Liver (tissue), 9 donors: Measurements from ENCODE around the gene MLKL. TPM values are rescaled to one million over a fixed set of nuclear protein-coding genes. Genes with fewer than 3 reads are reported as not detected.

Source experiments
- DNase-seq: peaks from one replicate; pipeline ENCODE4 v3.0.0-alpha.2; 2017; ENCODE audit warnings: low spot score
- H3K27ac ChIP-seq, 2 donors: one replicate each; pipeline ENCODE4 v1.7.0; 2013; ENCODE audit warnings: inconsistent platforms in 2 of 2, low read length in 2 of 2, control low read depth in 1 of 2, low read depth in 1 of 2, mild to moderate bottlenecking in 1 of 2
- H3K27me3 ChIP-seq, 4 donors: one replicate each; pipeline versions ENCODE4 v1.6.1 to v1.7.0; 2013; ENCODE audit warnings: low read length in 3 of 4, inconsistent platforms in 1 of 4, mild to moderate bottlenecking in 1 of 4, moderate library complexity in 1 of 4; ENCODE audit not compliant: control insufficient read depth in 4 of 4, insufficient read depth in 4 of 4
- H3K36me3 ChIP-seq, 4 donors: one replicate each; pipeline versions ENCODE4 v1.6.1 to v1.7.0; 2013; ENCODE audit warnings: low read length in 3 of 4, mild to moderate bottlenecking in 3 of 4, low read depth in 1 of 4, moderate library complexity in 1 of 4; ENCODE audit not compliant: control insufficient read depth in 4 of 4, insufficient read depth in 3 of 4
- H3K4me1 ChIP-seq, 4 donors: one replicate each; pipeline versions ENCODE4 v1.6.1 to v1.7.0; 2013; ENCODE audit warnings: low read length in 3 of 4, mild to moderate bottlenecking in 3 of 4, moderate library complexity in 1 of 4; ENCODE audit not compliant: control insufficient read depth in 4 of 4, insufficient read depth in 4 of 4
- H3K4me3 ChIP-seq, 3 donors: one replicate each; pipeline versions ENCODE4 v1.6.1 to v1.7.0; 2013; ENCODE audit warnings: low read length in 3 of 3, control low read depth in 1 of 3, low read depth in 1 of 3, mild to moderate bottlenecking in 1 of 3
- H3K9ac ChIP-seq, 2 donors: one replicate each; pipeline ENCODE4 v1.7.0; 2013; ENCODE audit warnings: low read length in 2 of 2, mild to moderate bottlenecking in 2 of 2, moderate library complexity in 2 of 2, control low read depth in 1 of 2, low read depth in 1 of 2
- H3K9me3 ChIP-seq, 4 donors: one replicate each; pipeline versions ENCODE4 v1.6.1 to v1.7.0; 2013; ENCODE audit warnings: low read length in 3 of 4; ENCODE audit not compliant: control insufficient read depth in 4 of 4
- ATF3 ChIP-seq: IDR thresholded peaks from 2 replicates; pipeline ENCODE4 v1.6.1; 2016; ENCODE audit warnings: antibody characterized with exemption
- CTCF ChIP-seq: fragments of 150-350 bp; IDR thresholded peaks from 2 replicates; pipeline ENCODE4 v1.5.1; 2017; ENCODE audit warnings: improper control_type of control experiment, low read depth, low read length; ENCODE audit not compliant: missing input control
- EGR1 ChIP-seq, 2 donors: IDR thresholded peaks; 2 replicates each; pipeline ENCODE4 v1.6.1; 2016 to 2018; ENCODE audit warnings: antibody characterized with exemption in 2 of 2, low read depth in 2 of 2
- FOXA1 ChIP-seq: IDR thresholded peaks from 2 replicates; pipeline ENCODE4 v1.6.1; 2016; ENCODE audit warnings: antibody characterized with exemption
- FOXA2 ChIP-seq: IDR thresholded peaks from 2 replicates; pipeline ENCODE4 v1.6.1; 2016; ENCODE audit warnings: antibody characterized with exemption
- GABPA ChIP-seq, 2 donors: IDR thresholded peaks in 1 of 2; conservative IDR thresholded peaks in 1 of 2; 2 replicates each; pipeline ENCODE4 v1.6.1; 2016; ENCODE audit warnings: antibody characterized with exemption in 2 of 2, mild to moderate bottlenecking in 1 of 2, moderate library complexity in 1 of 2
- HNF4A ChIP-seq, 2 donors: conservative IDR thresholded peaks; 2 replicates each; pipeline ENCODE4 v1.6.1; 2016; ENCODE audit warnings: antibody characterized with exemption in 2 of 2, mild to moderate bottlenecking in 2 of 2
- HNF4G ChIP-seq: IDR thresholded peaks from 2 replicates; pipeline ENCODE4 v1.6.1; 2016; ENCODE audit warnings: antibody characterized with exemption
- JUND ChIP-seq, 2 donors: IDR thresholded peaks; 2 replicates each; pipeline ENCODE4 v1.6.1; 2016; ENCODE audit warnings: antibody characterized with exemption in 2 of 2
- MAX ChIP-seq: IDR thresholded peaks from 2 replicates; pipeline ENCODE4 v1.6.1; 2016; ENCODE audit warnings: antibody characterized with exemption
- NR2F2 ChIP-seq: IDR thresholded peaks from 2 replicates; pipeline ENCODE4 v1.6.1; 2016; ENCODE audit warnings: antibody characterized with exemption
- RAD21 ChIP-seq, 2 donors: IDR thresholded peaks; 2 replicates each; pipeline ENCODE4 v1.6.1; 2016; ENCODE audit warnings: antibody characterized with exemption in 2 of 2, mild to moderate bottlenecking in 2 of 2
- RXRA ChIP-seq, 2 donors: IDR thresholded peaks; 2 replicates each; pipeline ENCODE4 v1.6.1; 2017 to 2018; ENCODE audit warnings: antibody characterized with exemption in 2 of 2, mild to moderate bottlenecking in 1 of 2
- SP1 ChIP-seq: IDR thresholded peaks from 2 replicates; pipeline ENCODE4 v1.6.1; 2018; ENCODE audit warnings: antibody characterized with exemption, mild to moderate bottlenecking
- TAF1 ChIP-seq: conservative IDR thresholded peaks from 2 replicates; pipeline ENCODE4 v1.6.1; 2016; ENCODE audit warnings: antibody characterized with exemption, mild to moderate bottlenecking
- YY1 ChIP-seq: IDR thresholded peaks from 2 replicates; pipeline ENCODE4 v1.6.1; 2016; ENCODE audit warnings: antibody characterized with exemption, mild to moderate bottlenecking
- ZBTB33 ChIP-seq: IDR thresholded peaks from 2 replicates; pipeline ENCODE4 v1.6.1; 2016; ENCODE audit warnings: antibody characterized with exemption
- WGBS: extraction: QIAGEN DNeasy Blood & Tissue Kit; methylation state at CpG from one replicate; pipeline ENCODE4 v1.1.7; 2013; 5-methylcytosine and 5-hydroxymethylcytosine counted together
- polyA plus RNA-seq, 2 donors: library from polyadenylated mRNA; stranded (reverse) in 1 of 2; unstranded in 1 of 2; fragments of 200-250 nt in 1 of 2; fragments of >200 nt in 1 of 2; fragmentation: Nextera tagmentation in 1 of 2; extraction: Ambion mirVana in 1 of 2; gene quantifications; one replicate each; pipeline versions ENCODE4 v1.2.1 to v1.2.3, GENCODE V29; 2013 to 2015
- total RNA-seq, 2 donors: library from RNA; depleted of rRNA; stranded (reverse); fragments of >200 nt; gene quantifications; one replicate each; pipeline ENCODE4 v1.2.3, GENCODE V29; 2014
- donor health status: healthy.
- donor health status: healthy.
- donor health status: healthy.
- donor health status: healthy.
- donor health status: healthy.

The MLKL gene
- total and polyA plus RNA-seq, 4 donors: 2.5 to 7.6 (median 3.6) TPM

GRCh38 chr16:74731853-74732477 lies 31.3 kb upstream of the MLKL start:
- no peaks in the 10 kb centered on the region for H3K4me1 ChIP-seq
- H3K9ac ChIP-seq: no peak overlapping the region
- H3K27ac ChIP-seq: no peak overlapping the region
- 86% methylated on average over 8 of the region's 8 CpGs for WGBS
- H3K4me3 ChIP-seq: no peak overlapping the region
- H3K36me3 ChIP-seq: no peaks in the 10 kb centered on the region
- peaks cover under 1 to 7% (median 2%) of the 10 kb centered on the region in 4 donors for H3K9me3 ChIP-seq
- no peaks in the 10 kb centered on the region for H3K27me3 ChIP-seq
- no peak for DNase-seq
- no peak for TF ChIP-seq HNF4A (conservative IDR thresholded peaks at IDR 0.05)
- TF ChIP-seq EGR1 (IDR thresholded peaks at IDR 0.05; ENCODE audit: low read depth in 2 of 2): no peak
- TF ChIP-seq GABPA (IDR thresholded peaks at IDR 0.05 in 1 of 2, conservative IDR thresholded peaks at IDR 0.05 in 1 of 2): no peak
- no peak for TF ChIP-seq ZBTB33
- no peak for TF ChIP-seq CTCF
- no peak for TF ChIP-seq ATF3
- TF ChIP-seq FOXA1: no peak
- TF ChIP-seq RXRA (IDR thresholded peaks at IDR 0.05): no peak
- TF ChIP-seq YY1: no peak
- TF ChIP-seq TAF1: no peak
- TF ChIP-seq JUND (IDR thresholded peaks at IDR 0.05): no peak
- no peak for TF ChIP-seq SP1
- no peak for TF ChIP-seq HNF4G
- TF ChIP-seq NR2F2: no peak
- no peak for TF ChIP-seq MAX
- no peak for TF ChIP-seq FOXA2

GRCh38 chr16:74729783-74730683 lies 29.4 kb upstream of the MLKL start:
- Histone ChIP-seq H3K9me3 (peaks cover 4 to 13% (median 6%) of the 10 kb centered on the region in 4 donors), H3K36me3 (no peaks in the 10 kb centered on the region), H3K4me1 (no peaks in the 10 kb centered on the region), H3K27ac (no peak overlapping the region), H3K4me3 (no peak overlapping the region), H3K27me3 (no peaks in the 10 kb centered on the region), H3K9ac (no peak overlapping the region)
- TF ChIP-seq YY1 (no peak), MAX (no peak), FOXA2 (no peak), RAD21 (IDR thresholded peaks at IDR 0.05) (no peak), CTCF (no peak), HNF4A (conservative IDR thresholded peaks at IDR 0.05) (no peak)
- no peak for DNase-seq
- 72% methylated on average over 11 of the region's 11 CpGs for WGBS
